ENCODE results near the gene BRWD1.
"Not testable (repeated sequence)": the region's sequence is repeated elsewhere in the genome, so short reads cannot be mapped to it uniquely, and the experiment has no call there.

BRWD1 gene

GRCh38 chr21:39173716-39174680 lies 139.4 kb downstream of the BRWD1 start:
- no peak for DNase-seq (ENCODE audit: low spot score)

- no peak for DNase-seq (ENCODE audit: low spot score)
These were observed 143.5 kb downstream of the BRWD1 start for GRCh38 chr21:39169906-39170305.

- no peak for DNase-seq (ENCODE audit: low spot score)
These were observed 144.6 kb downstream of the BRWD1 start for GRCh38 chr21:39168800-39169199.

- DNase-seq (ENCODE audit: low spot score), result no peak
These were observed 148.9 kb downstream of the BRWD1 start for GRCh38 chr21:39164523-39164922.

- no peak for DNase-seq (ENCODE audit: low spot score)
These were observed 152.4 kb downstream of the BRWD1 start for GRCh38 chr21:39161064-39161463.

GRCh38 chr21:39159342-39160063 lies 153.9 kb downstream of the BRWD1 start:
- DNase-seq (ENCODE audit: low spot score), result no peak

- DNase-seq (ENCODE audit: low spot score), result not testable (repeated sequence)
These were observed 156.2 kb downstream of the BRWD1 start for GRCh38 chr21:39157241-39157640.

GRCh38 chr21:39156024-39156423 lies 157.4 kb downstream of the BRWD1 start:
- DNase-seq (ENCODE audit: low spot score), result no peak

- no peak for DNase-seq (ENCODE audit: low spot score)
These were observed 157.9 kb downstream of the BRWD1 start for GRCh38 chr21:39155578-39155977.

GRCh38 chr21:39153842-39154241 lies 159.6 kb downstream of the BRWD1 start:
- DNase-seq (ENCODE audit: low spot score), result no peak

- DNase-seq (ENCODE audit: low spot score), result no peak
These were observed 160.1 kb downstream of the BRWD1 start for GRCh38 chr21:39153373-39153772.

GRCh38 chr21:39152271-39152670 lies 161.2 kb downstream of the BRWD1 start:
- DNase-seq (ENCODE audit: low spot score), result no peak

GRCh38 chr21:39150877-39151276 lies 162.6 kb downstream of the BRWD1 start:
- DNase-seq (ENCODE audit: low spot score), result no peak

GRCh38 chr21:39150316-39150715 lies 163.1 kb downstream of the BRWD1 start:
- no peak for DNase-seq (ENCODE audit: low spot score)

- DNase-seq (ENCODE audit: low spot score), result no peak
These were observed 163.6 kb downstream of the BRWD1 start for GRCh38 chr21:39149882-39150281.

- DNase-seq (ENCODE audit: low spot score), result no peak
These were observed 164.5 kb downstream of the BRWD1 start for GRCh38 chr21:39148975-39149374.

GRCh38 chr21:39144191-39144590 lies 169.2 kb downstream of the BRWD1 start:
- no peak for DNase-seq (ENCODE audit: low spot score)

- no peak for DNase-seq (ENCODE audit: low spot score)
These were observed 170.5 kb downstream of the BRWD1 start for GRCh38 chr21:39142972-39143371.

GRCh38 chr21:39141502-39141901 lies 171.9 kb downstream of the BRWD1 start:
- no peak for DNase-seq (ENCODE audit: low spot score)

GRCh38 chr21:39137248-39138178 lies 175.9 kb downstream of the BRWD1 start:
- DNase-seq (ENCODE audit: low spot score), result no peak

GRCh38 chr21:39136711-39137110 lies 176.7 kb downstream of the BRWD1 start:
- no peak for DNase-seq (ENCODE audit: low spot score)

GRCh38 chr21:39136138-39136537 lies 177.3 kb downstream of the BRWD1 start:
- not testable (repeated sequence) for DNase-seq (ENCODE audit: low spot score)
